ENCODE data around the gene STUM.
A peak's percentile ranks its signal among the peaks of the same experiment; 100 is the strongest.

Gene STUM

GRCh38 chr1:226534098-226534497 lies 14.5 kb upstream of the STUM start:
- no peak for DNase-seq

DNA sequence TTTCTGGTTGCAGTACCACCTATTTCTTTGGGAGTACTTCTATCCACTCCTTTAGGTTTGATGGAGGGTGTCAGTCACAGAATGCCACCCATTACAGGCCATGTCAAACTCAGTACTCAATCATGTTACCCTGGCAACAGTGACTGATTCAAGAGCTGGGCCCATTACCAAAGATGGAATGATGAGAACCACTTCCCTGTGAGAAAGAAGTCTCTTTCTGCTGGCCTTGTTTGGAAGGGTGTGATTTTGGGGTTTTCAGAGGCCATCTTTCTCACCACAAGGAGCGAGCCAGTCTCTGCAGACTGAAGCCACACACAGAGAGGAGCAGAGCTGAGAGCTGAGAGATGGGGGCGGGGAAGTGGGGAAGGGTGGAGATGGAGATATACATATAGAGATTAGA lies 13.9 kb upstream of the STUM start:
- DNase-seq: no peak

GRCh38 chr1:226535666-226536065 lies 12.9 kb upstream of the STUM start:
- no peak for DNase-seq

- no peak for DNase-seq
Observed at GRCh38 chr1:226541231-226541630, 7.3 kb upstream of the STUM start.

- no peak for DNase-seq
Observed at GRCh38 chr1:226541631-226542622, 6.6 kb upstream of the STUM start.

DNA sequence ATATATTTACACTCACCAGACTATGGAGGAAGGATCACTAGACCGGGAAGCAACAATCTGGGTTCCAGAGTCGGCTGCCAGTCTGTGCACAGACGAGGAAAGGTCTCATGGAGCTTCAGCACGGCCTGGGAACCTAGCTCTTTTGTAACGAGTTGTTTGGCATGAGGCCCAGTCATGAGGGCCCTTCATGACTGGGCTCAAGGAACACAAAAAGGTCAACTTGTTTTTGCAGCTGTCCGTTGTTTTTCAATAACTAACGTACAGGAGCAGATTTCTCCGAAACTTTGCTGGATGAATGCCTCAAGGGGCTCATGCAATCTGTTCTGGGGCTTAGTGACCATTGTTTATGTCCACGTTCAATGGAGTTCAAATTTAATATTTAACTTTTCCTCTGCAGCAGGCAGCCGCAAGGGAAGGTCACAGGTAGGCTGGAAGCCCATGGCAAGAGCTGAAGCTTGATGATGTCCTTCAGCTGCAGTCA lies 5.9 kb upstream of the STUM start:
- peak in 1 of 2 experiments; percentile 16 for DNase-seq

DNA sequence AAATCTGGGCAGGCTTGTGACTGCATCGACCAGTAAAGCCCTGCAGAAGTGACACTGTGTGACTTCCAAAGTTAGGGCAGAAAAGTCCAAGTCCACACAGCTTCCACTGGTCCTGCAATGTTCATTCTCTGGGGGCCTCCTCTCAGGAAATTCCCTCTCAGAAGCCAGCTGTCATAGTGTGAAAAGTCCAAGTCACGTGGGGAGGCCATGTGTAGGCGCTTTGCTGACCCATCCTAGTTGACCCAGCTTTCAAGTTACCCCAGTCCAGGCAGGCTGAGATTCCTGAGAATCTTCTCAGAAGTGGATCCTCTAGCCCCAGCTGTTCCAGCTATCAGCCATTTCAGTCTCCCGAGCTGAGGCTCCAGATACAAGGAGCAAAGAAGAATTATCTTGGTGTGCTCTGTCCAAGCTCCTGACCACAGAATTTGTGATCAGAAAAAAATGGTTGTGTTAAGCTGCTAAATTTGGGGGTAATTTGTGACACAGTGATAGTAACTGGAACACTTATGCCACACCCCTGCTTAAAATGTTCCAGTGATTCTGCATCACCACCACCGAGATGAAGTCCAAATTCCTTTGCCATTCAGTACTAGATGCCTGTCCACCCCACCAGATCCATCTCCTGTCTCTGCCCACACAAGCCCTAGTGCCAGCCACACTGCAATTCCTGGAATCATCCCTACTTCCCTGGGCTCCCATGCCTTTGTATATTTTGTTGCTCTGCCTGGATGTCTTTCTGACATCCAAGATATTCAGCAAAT lies 2.5 kb upstream of the STUM start:
- no peak for DNase-seq

- no peak for DNase-seq
Observed at GRCh38 chr1:226546926-226547325, 1.6 kb upstream of the STUM start.

GRCh38 chr1:226547754-226548191 lies 791 bp upstream of the STUM start:
- DNase-seq: peak; percentile 34 to 35

DNA sequence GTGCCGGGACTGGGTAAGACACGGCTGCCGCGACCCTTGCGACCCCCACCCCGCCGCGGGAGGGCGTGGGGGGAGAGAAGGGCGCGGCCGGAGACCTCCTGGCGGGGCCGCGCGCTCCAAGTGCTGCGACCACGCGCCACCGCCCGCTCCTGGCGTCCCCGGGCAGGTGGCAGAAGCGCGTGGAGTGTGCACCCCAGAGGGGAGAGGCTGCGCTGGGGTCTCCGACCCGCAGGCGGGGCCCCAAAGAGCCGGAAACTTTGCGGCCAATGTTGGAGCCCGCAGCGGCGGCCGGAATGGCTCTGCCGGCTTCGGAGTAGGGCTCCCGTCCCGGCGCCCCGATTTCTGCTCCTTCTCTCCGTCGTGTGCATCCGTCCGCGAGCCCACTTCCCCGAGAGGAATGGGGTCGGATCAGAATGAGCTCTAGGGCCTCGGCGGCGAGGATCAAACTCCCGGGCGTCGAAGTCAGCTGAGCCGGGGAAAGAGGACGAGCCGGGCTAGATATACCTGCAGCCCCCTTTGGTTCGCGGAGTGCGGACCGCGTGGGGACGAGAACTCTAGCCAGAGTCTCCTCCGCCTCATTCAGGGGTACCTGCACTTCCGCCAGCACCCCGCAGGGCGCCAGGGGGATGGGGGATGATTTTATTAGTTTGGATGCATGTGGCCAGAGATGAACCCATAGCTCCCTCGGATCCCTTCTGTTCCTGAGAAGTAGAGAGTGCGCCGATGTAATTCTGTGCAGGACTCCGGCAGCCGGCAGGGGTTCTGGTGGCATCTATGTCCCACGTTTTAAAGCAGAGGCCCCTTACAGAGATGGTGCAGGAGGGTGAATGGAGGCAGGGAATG lies 751 bp downstream of the STUM start:
- no peak for DNase-seq

- DNase-seq: no peak
Observed at GRCh38 chr1:226549937-226550671, 1.5 kb downstream of the STUM start.

- DNase-seq: no peak
Observed at GRCh38 chr1:226550672-226551041, 2.1 kb downstream of the STUM start.

- DNase-seq: peak; percentile 19 to 21
Observed at GRCh38 chr1:226551299-226551698, 2.7 kb downstream of the STUM start.

- DNase-seq: no peak
Observed at GRCh38 chr1:226552061-226552460, 3.5 kb downstream of the STUM start.

DNA sequence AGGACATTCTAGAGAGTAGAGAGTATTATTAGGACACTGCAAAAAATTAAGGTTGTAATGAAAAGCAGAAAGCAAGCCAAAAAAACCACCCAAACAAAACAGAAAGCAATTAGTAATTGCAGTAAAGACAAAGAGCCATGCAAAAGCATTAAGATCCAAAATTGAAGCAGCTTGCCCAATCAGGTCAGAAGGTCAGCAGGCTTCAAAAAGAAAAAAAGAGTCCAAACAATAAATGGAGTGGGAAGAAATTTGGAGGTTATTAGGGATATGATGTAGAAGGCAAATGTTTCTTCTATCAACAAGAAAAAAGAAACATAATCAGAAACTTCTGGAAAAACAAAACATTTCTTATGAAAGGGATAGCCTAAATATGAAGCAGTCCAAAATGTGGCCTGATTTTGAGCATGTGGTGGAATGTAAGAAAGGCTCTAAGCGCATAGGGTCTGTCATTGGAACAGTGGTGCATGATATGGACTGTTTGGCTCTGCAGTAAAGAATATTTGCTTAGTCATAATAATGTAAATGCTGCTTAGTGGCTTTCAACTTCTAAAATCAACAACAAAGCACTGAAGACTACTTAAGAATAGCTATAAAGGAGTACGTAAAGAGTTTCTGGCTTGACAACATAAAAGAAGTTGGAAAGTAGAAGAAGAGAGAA lies 4.8 kb downstream of the STUM start:
- DNase-seq: no peak

DNA sequence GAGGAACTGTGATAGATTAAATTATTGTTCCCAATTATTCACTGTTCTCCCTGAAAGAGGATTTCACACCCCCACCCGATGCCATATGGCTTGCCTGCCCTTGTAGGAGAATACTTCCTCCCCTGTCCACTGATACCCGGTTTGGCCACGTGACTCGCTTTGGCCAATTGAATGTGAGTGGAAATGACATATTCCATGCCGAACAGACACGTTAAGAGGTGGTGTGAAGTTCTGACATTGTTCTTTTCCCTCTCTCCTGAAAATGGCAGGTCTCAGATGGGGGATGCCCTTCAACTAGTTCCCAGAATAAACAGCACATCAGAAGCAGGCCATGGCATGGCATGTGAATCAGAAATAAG lies 5.3 kb downstream of the STUM start:
- no peak for DNase-seq

DNA sequence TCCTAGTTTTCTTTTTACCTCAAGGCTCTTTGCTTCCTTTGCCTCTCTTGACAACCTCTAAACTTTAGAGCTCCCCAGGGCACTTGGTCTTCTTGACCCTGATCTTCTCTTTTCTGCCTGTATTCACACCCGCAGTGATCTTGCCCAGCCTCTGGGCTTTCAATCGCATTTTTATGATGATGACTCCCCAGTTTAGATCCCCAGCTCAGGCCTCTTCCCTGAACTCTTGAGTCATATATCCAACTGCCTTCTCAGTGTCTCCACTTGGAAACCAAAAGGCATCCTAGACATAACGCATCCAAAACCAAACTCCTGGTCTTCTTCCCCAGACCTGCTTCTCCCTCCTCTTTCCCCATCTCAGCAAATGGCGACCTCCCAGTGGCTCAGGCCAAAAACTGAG lies 6.5 kb downstream of the STUM start:
- DNase-seq: no peak

DNA sequence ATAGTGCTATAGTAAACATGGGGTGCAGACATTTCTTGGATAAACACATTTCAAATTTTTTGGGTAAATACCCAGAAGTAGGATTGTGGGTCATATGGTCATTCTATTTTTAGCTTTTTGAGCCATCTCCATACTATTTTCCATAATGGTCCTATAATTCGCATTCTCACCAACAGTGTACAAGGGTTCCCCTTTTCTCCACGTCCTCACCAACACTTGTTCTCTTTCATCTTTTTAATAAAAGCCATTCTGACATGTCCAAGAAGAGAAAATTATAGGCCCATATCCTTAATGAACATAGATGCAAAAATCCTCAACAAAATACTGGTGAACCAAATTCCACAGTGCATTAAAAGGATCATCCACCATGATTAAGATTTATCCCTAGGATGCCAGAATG lies 8.9 kb downstream of the STUM start:
- no peak for DNase-seq

DNA sequence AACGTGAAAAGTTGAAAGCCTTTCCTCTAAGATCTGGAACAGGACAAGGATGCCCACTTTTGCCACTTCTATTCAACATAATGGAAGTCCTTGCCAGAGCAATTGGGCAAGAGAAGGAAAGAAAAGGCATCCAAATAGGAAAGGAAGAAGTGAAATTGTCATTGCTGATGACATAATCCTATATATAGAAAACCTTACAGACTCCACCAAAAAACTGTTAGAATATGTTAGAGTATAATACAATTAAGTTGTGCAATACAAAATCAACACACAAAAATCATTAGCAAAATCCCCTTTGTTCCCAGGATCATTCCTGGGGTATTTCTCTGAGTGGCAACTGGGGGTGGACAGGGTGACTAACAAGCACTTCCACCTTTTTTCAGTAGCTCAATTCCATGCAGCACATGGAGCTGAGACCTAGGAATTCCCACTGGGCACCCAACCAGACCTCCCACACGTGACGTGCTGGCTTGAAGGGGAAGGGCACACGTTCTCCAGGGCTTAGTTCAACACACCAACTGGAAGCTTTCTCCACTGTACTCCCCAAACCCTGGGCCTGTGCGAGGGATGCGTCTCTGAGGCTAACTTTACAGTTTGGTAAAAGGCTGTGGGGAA lies 9.6 kb downstream of the STUM start:
- DNase-seq: no peak

- no peak for DNase-seq
Observed at GRCh38 chr1:226560243-226560642, 11.7 kb downstream of the STUM start.

GRCh38 chr1:226562989-226563388 lies 14.4 kb downstream of the STUM start:
- DNase-seq: no peak

Measured in NCI-H187 (cell line).